Measurements from ENCODE around the gene NME7.
"Not testable (repeated sequence)": the region's sequence is repeated elsewhere in the genome, so short reads cannot be mapped to it uniquely, and the experiment has no call there.

NME7 gene, protein sequence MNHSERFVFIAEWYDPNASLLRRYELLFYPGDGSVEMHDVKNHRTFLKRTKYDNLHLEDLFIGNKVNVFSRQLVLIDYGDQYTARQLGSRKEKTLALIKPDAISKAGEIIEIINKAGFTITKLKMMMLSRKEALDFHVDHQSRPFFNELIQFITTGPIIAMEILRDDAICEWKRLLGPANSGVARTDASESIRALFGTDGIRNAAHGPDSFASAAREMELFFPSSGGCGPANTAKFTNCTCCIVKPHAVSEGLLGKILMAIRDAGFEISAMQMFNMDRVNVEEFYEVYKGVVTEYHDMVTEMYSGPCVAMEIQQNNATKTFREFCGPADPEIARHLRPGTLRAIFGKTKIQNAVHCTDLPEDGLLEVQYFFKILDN

GRCh38 chr1:169367686-169368405 is at the start of gene NME7, which contains the start of gene BLZF1:
NME7 (minus strand) TSS chr1:169367797; CDS start chr1:169367710, 87 bp downstream.
BLZF1 (plus strand) TSS chr1:169368195; CDS start chr1:169369523, 1,328 bp downstream.
- peak; percentile 99 for DNase-seq

- DNase-seq, result no peak
Measured at GRCh38 chr1:169414952-169415351, 47.4 kb upstream of the NME7 start.

- not testable (repeated sequence) for DNase-seq
Measured at GRCh38 chr1:169408340-169408739, 40.7 kb upstream of the NME7 start.

GRCh38 chr1:169402578-169402977 is 35.0 kb upstream of the NME7 start:
- DNase-seq, result not testable (repeated sequence)

DNA sequence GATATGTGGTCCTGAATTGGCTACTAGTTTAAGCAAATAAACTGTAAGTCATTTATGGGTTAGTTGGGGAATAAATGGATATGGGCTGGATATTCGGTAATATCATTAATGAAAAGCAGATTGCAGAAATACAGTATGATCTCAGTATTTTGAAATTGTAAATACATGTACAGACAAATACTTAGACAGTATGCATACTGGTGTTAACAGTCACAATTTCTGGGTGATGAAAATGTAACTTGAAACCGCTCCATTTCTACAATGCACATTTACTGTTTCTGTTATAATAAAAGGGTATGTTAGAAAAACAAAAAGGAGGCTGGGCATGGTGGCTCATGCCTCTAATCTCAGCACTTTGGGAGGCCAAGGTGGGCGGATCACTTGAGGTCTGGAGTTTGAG is 28.4 kb upstream of the NME7 start:
- no peak for DNase-seq

GRCh38 chr1:169392406-169392805 is 24.8 kb upstream of the NME7 start:
- peak; percentile 12 for DNase-seq

DNA sequence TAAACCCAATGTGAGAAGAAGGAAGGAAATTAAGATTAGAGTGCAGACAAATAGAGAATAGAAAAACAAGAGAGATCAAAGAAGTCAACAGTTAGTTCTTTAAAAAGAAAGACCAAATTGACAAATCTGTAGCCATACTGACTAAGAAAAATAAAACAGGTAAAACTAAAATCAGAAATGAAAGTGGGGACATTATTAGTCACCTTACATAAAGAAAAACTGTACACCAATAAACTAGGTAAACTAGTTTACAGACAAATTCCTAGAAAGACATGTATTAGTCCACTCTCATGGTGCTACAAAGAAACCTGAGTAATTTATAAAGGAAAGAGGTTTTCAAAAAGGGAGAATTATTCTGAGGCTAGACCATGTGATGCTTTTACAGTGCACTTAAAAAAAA is 22.7 kb upstream of the NME7 start:
- no peak for DNase-seq

- DNase-seq, result no peak
Measured at GRCh38 chr1:169387399-169387798, 19.8 kb upstream of the NME7 start.

GRCh38 chr1:169383449-169383848 is 15.9 kb upstream of the NME7 start:
- no peak for DNase-seq

DNA sequence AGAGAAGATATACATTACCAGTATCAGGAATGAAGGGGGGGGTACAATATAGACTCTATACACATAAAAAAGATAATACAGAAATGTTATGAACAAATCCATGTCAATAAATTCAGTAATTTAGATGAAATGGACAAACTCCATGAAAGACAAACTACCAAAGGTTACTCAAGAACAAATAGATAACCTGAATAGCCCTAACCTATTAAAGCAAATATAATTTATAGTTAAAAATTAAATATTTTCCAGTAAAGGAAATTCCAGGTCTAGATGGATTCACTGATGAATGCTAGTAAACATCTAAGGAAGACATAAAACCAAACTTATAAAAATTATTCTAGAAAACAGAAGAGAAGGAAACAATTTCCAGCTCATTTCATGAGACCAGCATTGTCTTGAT is 13.6 kb upstream of the NME7 start:
- DNase-seq, result no peak

DNA sequence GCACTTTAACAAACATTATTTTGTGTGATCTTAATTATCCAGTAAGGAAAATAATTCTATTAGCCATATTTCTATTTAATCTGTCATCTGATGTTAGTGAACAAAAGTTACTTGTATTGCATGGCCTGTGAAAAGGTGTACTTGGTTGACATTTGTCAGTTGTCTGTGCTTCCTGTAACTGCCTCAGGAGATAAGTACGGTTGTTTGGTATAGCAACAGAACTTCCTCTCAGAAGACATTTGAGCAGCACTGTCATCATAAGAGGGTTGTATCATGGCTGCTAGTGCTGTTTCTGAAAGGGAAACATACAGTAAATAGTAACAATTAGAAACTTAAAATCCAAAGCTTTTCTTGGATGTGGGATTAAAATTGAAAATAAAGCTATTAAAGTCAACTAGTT is 3.8 kb upstream of the NME7 start:
- DNase-seq, result peak; percentile 85

DNA sequence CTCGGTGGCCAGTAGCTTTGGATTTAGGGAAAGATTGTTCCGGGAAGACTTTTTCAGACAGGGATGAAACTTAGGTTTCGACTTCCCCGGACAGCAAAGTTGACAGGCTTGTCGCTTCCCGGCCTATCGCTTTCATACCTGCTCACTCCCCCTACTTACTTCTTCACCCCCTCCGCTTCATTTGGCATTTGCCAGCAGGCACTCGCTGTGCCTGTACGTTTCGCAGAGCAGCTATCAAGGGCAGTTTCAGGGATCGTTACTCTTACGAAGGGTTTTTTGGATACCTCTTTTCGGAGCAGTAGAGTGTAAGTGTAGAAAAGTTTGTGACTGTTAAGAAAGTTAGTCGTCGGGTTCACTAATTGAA is 791 bp upstream of the NME7 start:
- DNase-seq, result peak; percentile 58

GRCh38 chr1:169367096-169367685 is 406 bp downstream of the NME7 start:
- no peak for DNase-seq

- DNase-seq, result peak; percentile 19
Measured at GRCh38 chr1:169364948-169365347, 2.6 kb downstream of the NME7 start.

DNA sequence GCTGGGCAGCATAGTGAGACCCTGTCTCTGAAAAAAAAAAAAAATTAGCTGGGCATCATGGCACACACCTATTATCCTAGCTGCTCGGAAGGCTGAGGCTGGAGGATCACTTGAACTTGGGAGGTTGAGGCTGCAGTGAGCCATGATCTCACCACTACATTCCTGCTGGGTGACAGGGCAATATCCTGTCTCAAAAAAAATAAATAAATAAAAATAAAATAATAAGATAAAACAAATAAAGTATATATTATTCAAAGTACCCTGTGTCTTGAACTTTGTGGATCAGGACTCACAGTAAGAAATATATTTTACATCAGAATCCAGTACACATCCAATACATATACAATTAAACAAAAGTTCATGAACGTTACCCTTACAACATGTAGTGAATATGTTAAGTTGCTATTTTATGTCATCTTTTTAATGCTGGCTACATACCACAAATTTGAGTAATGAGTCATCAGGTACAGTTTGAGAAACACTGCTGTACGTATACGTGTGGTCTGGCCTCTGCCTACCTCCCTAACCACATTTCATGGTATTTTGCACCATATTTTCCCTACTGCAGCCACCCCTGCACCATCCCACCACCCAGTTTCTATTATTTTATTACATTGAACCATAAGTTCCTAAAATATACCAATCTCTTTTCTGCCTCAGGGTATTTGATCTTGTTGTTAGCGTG is 4.4 kb downstream of the NME7 start:
- peak; percentile 32 for DNase-seq

GRCh38 chr1:169361281-169361680 is 6.3 kb downstream of the NME7 start:
- no peak for DNase-seq

DNA sequence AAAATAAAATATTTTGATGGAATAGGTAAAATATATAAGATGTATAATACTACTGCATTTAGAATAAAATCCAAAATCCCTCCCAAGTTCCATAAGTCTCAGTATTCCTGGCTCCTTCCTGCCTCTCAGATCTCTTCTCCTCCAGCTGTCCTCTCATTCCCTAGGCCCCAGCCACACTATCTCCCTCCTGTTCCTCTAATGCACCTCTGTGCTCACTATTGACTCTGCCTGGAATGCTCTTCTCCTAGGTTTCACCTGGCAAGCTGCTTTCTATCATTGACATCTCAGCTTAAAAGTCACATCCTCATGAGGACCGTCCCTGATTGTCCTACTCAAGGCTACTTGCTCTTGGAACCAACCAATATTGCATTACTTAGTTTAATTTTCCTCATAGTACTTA is 7.2 kb downstream of the NME7 start:
- no peak for DNase-seq

DNA sequence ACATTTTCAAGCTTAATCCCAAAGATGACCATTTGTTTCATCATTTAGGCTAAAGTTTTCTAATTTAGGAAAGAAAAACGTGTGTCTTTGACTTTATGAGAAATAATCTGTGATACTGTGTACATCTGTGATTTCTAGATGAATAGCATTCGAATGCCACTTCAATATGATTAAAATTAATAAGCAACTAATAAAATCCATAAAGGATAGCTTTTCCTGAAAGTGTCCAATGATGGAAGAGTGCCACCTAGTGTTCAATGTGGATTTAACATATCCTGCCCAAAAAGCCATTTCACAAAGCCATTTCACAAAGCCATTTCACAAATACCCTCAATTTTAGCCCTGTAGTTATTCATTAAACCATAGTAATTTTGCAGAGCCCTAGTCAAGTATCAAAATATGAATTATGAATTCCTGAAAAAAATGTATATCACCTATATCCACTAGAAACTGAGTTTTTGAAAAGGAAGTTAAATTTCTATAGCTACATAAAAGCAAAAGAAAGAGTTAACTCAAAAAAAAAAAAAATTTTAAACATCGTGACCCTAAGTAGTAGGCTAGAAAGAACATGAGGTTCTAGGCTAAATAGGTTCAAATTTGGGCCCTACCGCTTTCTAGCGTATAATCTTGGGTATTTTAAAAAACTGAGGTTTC is 19.1 kb downstream of the NME7 start:
- peak; percentile 92 for DNase-seq

DNA sequence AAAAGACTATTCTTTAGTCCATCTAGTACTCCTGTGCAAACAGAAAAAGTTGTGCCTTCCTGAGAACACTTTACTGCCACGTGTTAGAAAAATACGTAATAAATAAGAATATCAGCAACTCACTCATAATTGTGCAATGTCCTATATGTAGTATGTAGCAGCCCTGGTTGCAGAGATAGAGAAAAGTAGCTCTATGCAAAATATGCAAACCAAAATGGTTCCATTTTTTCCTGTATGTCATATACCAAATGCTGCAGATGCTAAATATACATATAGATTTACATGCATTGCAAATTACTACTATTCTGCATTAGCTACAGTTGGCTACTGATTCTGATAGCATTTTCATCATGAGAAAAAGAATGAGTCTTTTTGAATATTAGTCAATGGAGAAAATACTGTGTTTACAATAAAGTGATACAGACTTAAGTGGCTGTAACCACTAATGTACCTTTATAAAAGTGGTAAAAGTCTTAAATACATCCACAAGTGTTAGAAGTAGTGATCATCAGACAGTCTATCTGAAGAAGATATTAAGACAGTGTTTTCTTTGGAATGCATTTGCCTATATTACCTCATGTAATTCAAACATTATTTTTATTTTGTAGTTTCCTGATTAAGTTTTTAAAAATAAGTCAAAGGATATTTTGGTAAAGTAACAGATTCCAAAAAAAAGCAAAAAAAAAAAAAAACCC is 19.8 kb downstream of the NME7 start:
- DNase-seq, result no peak

GRCh38 chr1:169346036-169346589 is 21.5 kb downstream of the NME7 start:
- no peak for DNase-seq

- DNase-seq, result peak; percentile 51
Measured at GRCh38 chr1:169345511-169345910, 22.1 kb downstream of the NME7 start.

- not testable (repeated sequence) for DNase-seq
Measured at GRCh38 chr1:169342096-169342495, 25.5 kb downstream of the NME7 start.

All from hematopoietic multipotent progenitor cell treated with erythropoietin and hydrocortisone succinate and interleukin-3 and kit ligand, for 6 days (in vitro differentiated cells).